ENCODE measurements around the gene SBNO2.

Gene SBNO2

DNA sequence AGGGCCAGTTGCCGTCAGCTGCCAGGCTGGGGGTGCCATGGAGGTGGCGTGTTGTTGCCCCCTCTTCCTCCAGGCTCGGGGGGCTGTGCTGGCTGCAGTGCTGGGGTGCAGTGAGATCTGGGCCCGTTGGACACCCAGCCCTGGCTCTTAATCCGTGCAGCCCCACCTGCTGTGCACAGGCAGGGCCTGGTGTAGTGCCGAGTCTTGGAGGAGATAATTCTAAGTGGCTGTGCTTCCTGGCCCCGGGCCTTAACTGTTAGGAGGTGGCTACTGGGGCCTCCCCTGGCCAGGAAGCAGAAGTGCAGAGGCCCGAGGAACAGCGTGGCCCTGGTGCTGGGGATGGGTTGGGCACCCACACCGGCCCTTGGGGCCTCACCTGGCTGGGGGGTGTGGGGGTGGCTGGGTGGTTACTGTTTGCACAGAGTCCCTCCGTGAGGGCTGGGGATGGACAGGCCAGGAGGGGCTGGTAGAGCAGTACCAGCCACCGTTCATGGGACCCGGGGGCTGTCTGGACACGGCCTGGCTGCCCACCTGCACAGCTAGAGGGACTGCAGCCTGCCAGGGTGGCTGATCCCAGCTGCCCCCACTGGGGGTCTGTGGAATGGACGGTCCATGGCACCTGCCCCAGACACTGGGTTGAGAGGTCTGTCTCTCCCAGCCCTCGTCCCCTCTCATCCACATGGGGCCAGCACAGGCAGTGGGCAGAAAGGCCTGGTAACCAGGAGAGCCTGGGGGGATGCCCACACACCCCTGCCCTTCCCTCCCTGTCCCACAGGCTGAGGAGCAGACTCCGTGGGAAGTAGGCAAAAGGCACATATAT is 67.0 kb downstream of the SBNO2 start:
- DNase-seq (ENCODE audit: low read depth in 2 of 2) = no peak

DNA sequence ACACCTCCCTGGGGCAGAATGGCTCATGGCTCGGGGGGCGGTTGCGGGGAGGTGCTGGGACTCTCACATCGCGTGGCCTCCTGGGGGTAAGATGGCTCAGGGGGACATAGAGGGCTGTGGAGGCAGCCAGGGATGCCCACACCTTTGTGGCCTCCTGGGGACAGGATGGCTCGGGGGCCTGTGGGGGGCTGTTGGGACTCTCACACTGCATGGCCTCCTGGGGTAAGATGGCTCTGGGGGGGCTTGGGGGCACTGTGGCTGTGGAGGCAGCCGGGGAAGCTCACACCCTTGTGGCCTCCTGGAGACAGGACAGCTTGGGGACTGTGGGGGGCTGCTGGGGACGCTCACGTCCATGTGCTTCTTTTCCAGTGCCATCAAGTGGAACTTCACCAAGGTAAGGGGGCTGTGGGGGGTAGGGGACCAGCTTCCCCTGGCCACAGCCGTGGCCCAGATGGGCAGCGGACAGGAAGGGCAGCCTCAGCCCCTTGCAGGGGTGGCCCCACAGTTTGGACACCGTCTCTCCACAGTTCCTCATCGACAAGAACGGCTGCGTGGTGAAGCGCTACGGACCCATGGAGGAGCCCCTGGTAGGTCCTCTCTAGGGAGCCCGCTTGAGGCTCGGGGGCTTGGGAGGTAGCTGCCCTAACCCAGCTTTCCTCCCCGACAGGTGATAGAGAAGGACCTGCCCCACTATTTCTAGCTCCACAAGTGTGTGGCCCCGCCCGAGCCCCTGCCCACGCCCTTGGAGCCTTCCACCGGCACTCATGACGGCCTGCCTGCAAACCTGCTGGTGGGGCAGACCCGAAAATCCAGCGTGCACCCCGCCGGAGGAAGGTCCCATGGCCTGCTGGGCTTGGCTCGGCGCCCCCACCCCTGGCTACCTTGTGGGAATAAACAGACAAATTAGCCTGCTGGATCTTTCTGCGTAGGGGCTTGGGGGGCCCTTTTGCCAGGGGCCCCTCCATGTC is 67.9 kb downstream of the SBNO2 start:
- no peak for DNase-seq (ENCODE audit: low read depth in 2 of 2)

DNA sequence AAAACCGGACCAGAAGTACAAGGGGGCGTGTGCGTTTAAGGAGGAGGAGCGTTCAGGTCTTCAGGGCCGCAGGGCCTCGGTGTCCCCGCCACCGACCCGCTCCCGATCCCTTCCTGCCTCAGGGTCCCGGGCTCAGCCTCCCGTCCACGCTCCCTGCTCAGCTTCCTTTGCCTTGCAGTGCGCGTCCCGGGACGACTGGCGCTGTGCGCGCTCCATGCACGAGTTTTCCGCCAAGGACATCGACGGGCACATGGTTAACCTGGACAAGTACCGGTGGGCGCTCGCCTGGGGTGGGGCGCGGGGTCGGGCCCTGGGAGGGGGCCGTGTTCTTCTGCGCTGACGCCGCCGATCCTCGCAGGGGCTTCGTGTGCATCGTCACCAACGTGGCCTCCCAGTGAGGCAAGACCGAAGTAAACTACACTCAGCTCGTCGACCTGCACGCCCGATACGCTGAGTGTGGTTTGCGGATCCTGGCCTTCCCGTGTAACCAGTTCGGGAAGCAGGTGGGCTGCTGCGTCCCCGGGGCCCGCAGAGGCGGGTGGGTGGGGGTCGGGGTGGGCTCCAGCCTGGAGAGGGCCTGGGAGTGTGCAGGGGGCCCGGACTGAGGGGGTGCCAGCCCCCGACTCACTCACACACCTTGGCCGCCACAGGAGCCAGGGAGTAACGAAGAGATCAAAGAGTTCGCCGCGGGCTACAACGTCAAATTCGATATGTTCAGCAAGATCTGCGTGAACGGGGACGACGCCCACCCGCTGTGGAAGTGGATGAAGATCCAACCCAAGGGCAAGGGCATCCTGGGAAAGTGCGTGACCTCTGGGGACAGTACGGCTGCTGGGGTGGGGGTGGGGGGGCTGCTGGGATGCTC is 68.8 kb downstream of the SBNO2 start:
- DNase-seq (ENCODE audit: low read depth in 2 of 2) = no peak

DNA sequence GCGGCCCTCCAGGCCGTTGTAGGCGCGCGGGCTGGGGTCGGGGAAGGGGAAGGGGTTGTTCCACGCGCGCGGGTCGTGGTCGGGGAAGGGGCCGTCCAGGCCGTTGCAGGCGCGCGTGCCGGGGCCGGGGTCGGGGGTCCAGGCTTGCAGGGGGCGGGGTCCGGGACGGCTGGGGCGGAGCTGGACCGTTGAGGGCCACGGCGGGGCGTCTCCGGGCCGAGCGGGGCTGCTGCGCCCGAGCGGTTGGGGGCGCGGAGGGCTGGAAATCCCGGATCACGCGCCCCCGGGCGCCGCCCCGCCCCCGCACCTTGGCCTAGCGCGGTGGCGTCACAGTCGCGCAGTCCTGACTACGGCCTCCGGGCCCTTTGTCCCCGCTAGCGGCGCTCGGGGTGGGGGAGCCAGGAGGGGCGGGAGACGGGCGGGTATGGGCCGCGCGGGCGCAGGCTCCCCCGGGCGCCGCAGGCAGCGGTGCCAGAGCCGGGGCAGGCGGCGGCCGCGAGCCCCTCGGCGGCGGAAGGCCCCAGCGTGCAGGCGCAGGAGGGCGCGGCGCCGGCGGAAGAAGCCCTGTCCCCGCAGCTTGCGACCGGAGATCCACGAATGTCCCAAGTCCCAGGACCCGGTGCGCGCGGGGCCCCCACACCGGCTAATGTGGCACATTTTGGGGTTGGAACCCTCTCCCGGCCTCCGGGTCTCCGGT is 69.6 kb downstream of the SBNO2 start:
- DNase-seq (ENCODE audit: low read depth in 2 of 2) = peak; percentile 45 to 66

DNA sequence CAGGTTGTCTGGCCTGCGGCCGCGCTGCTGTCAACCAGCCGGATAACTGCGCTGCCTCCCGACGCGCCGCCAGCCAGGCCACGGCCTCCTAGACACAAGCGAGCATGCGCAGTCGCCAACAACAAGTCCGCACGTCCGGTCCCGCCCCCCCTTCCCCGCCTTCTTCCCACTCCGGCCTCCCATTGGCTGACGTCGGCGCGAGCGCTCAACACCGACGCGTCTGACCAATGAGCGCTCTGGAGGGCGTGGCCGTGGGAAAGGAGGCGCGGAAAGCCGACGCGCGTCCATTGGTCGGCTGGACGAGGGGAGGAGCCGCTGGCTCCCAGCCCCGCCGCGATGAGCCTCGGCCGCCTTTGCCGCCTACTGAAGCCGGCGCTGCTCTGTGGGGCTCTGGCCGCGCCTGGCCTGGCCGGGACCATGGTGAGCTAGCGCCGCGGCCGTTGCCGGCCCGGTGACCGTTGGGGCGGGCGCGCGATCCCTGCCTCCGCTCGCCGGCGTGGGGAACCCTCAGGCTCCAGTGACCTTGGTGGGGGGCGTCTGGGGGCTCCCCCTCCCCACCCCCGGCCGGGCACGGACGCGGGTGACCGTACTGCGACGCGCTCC is 70.3 kb downstream of the SBNO2 start, which contains the start of gene GPX4:
TSS of gene GPX4 (plus strand) at position 287 of the 603 bp plus-strand sequence. CDS start at position 337, 50 bp downstream.
- DNase-seq (ENCODE audit: low read depth in 2 of 2) = peak; percentile 98

DNA sequence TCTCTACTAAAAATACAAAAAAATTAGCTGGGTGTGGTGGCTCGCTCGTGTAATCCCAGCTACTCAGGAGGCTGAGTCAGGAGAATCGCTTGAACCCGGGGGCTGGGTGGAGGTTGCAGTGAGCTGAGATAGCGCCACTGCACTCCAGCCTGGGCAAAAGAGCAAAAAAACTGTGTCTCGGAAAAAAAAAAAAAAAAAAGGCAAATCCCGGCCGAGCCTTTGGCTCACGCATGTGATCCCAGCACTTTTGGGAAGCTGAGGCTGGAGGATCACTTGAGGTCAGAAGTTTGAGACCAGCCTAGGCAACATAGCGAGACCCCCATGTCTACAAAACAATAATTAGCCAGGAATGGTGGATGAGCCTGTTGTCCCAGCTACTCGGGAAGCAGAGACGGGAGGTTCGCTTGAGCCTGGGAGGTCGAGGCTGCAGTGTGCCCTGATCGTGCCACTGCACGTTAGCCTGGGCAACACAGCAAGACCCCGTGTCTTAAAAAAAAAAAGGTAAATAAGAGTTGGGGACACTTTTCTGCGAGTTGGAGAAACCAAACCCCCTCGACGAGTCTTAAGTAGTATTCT is 70.8 kb downstream of the SBNO2 start:
- DNase-seq (ENCODE audit: low read depth in 2 of 2) = no peak

DNA sequence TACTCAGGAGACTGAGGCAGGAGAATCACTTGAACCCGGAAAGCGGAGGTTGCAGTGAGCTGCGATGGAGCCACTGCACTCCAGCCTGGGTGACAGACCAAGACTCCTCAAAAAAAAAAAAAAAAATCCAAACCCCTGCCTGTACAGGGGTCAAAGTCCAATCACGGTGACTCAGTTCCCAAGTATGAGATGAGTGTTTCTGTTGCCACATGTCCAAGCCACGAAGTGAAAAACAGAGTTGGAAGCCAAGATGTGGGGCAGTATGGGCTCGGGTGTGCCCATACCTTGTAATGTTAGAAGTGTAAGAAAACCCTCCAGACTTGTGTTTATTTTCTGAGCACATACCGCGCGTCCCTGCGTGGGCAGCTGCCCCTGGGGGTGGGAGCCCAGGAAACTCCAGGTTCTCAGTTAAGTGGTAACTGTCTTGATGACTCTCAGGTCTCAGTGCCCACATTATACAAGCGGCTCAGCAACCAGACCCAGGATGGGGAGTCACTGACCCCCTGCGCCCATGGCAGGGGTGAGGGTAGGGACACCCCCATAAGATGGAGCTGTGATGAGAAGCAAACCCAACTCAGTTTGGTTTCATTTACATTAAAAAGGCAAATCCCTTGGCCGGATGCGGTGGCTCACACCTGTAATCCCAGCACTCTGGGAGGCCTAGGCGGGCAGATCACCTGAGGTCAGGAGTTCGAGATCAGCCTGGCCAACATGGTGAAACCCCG is 71.5 kb downstream of the SBNO2 start:
- no peak for DNase-seq (ENCODE audit: low read depth in 2 of 2)

DNA sequence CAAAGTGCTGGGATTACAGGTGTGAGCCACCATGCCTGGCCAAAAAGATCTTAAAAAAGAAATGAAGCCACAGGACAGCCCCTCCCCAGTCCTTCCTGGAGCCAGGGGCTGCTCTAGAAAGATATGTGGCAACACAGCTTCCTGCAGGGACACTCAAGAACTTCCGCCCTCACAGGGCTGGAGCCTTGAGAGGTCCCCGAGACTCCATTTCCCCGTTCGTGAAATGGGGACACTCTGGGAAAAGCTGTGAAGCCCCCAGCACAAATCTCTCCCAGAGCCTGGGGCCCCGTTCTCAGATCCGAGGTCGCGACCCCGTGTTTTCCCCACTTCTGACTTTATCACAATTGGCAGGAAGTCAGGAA is 72.8 kb downstream of the SBNO2 start:
- no peak for DNase-seq (ENCODE audit: low read depth in 2 of 2)

DNA sequence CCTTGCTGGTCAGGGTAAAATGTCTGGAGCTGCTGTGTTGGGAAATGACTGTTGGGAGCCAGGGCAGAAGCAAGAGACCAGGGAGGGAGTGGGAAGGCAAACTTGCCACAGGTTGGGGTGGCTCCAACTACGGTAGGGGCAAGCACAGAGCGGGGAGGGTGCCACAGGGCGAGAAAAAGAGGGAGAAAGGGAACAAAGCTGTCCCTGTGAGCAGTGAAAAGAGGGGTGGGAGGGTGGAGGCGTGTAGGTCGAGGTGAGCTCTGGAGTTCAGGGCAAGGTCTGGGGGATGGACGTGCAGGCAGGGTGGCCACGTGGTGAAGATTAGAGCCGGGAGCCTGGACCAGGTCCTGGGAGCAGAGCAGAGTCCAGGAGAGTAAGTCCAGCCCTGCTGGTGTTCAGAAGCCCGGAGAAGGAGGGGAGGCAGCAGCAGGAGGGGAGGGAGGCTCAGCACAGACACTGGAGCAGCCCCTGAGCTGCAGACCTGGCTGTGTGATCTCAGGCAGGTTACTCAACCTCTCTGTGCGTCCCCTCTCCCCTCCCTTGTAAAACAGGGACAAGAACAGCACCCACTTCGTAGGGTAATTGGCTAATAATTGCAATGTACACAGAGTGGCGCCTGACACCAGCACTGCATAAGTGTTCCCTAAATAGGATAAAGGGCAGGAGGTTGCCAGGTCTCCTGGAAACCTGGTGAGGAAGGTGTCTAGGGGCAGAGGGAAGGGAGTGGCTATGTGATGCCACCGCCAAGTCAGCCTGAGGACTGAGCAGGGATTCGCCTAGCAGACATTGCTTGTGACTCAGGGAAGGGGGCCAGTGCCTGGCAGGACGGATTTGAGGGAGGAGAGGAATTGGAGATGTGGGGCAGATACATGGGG is 75.7 kb downstream of the SBNO2 start:
- DNase-seq (ENCODE audit: low read depth in 2 of 2) = no peak

DNA sequence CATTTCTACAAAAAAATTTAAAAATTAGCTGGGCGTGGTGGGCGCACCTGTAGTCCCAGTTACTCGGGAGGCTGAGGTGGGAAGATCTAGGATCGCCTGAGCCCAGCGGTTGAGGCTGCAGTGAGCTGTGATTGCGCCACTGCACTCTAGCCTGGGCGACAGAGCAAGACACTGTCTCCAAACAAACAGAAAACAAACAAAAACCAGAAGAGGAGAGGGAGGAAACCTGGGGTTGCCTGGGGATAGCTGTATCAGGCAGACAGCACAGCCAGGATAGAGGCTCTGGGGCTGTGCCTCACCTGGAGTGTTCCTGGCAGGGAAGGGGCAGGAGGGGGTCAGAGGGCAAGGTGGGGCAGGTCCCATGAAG is 76.3 kb downstream of the SBNO2 start:
- no peak for DNase-seq (ENCODE audit: low read depth in 2 of 2)

DNA sequence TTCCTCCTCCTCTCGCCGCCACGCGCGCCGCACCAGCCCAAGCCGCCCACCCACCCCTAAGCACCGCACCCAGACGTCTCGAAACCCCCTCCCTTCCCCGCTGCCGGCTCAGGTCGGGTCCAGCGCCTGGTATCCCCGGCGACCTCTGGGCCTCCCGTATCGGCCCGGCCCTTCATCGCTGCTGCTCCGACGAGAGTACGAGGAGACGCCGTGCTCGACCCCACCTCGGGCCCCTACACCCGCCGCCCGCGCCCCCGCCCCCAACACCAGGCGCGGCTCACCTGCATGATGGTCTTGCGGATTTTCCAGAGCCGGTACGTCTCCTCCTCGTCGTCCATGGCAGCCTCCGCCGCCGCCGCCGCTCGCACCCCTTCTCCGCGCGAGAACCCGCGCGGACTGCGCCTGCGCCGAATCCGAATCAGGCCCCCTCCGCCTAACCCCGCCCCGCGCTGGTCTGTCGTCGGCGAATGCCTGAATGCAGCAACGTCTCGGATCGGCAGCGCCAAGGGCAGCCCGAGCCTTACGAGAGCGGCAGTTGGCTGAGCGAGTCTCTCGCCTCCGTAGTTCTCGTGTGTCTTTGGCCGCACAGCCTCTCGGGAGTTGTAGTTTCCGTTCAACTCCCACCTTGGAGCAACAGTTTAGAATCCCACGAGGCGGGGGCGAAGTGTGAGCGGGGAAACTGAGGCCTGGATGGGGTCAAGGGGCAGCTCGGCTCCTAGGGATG is 78.9 kb downstream of the SBNO2 start, which contains the start of gene POLR2E:
TSS of gene POLR2E (minus strand) at position 398 of the 724 bp plus-strand sequence. CDS start at position 338, 60 bp downstream.
- peak; percentile 97 for DNase-seq (ENCODE audit: low read depth in 2 of 2)

DNA sequence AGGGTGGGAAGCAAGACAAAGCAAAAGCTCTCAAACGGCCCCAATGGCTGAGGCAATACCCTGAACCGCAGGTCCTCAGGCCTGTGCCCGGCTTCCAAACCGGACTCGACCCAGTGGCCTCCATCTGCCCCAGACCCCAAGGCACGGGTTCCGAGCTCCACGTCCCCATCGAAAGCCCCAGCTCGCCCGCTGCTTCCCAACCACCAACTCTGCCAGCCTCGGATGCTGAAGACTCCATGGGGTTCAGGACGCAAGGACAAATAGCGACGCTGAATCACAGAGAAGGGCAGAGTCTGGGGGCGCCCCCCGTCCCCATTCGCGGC is 79.5 kb downstream of the SBNO2 start:
- no peak for DNase-seq (ENCODE audit: low read depth in 2 of 2)

DNA sequence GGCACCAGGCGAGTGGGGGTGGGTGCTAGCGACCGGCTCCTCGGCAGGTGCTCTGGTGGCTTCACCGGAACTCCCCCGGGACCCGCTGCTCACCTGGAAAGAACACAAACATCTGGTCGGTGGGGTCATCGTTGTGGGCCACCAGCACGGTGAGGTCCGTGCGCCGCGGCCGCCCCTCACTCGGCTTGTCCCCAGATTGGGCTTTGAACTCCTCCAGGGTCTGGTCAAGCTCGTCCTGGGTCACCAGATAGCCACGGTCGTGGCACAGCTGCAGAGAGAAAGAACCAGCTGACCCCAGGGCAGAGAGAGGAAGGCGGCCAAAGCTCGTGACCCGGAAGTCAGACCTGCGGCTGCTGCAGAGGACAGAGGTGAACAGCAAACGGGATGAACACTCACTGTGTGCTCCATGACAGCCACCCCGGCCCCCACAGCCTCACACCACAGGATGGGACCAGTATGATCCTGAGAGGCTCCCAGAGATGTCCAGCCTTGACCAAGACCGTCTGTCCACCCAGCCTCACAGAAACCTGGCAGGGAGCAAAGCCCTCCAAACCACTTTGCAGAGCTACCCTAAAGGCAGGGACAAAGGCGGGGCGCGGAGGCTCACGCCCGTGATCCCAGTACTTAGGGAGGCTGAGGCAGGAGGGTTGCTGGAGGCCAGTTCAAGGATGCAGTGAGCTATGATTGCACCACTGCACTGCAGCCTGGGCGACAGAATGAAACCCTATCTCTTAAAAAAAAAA is 80.1 kb downstream of the SBNO2 start:
- no peak for DNase-seq (ENCODE audit: low read depth in 2 of 2)

DNA sequence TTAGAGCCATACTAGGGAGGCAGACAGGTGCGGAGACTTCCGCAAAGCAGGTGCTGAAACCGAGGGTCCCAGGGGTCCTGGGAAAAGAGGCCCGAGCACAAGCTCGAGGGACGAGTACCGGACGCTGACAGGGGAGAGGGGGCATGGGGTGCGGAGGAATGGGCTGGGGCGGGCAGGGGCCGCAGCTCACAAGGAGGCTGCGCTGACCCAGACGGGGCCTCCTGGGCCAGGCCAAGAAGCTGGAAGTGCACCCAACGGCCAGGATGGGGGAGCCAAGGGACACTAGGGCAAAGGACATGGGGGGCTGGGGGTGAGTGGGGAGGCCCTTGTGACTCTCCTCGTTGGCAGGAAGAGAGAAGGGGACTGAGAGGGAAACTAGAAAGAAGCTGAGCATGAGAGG is 80.7 kb downstream of the SBNO2 start:
- no peak for DNase-seq (ENCODE audit: low read depth in 2 of 2)

DNA sequence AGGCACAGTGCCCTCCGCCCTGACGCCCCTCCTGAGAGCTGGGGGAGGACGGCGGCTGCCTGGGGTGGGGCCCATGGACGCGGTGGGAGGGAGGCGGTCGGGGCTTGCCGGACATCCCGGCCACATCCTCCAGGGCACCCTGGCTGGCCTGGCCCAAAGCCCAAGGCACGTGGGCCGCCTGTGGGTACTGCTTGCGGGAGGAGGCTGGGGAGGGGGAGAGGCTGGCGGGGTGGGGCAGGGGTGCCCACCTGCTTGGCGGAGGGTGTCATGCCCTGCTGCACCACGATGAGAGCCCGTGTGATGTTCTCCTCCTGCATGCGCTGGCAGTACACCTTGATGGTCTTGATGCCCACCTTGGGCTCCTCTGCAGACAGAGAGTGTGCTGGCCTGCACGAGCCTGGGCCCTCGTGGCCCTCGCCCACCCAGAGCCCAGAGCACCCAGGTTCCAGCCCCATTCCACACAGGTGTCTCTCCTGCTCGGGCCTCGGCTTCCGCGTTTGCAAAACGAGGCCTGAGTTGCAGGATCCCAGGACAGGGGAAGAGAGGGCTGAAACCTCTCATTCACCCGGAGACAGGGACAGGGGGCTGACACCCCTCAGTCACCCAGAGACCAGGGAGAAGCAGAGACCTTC is 82.4 kb downstream of the SBNO2 start:
- no peak for DNase-seq (ENCODE audit: low read depth in 2 of 2)

DNA sequence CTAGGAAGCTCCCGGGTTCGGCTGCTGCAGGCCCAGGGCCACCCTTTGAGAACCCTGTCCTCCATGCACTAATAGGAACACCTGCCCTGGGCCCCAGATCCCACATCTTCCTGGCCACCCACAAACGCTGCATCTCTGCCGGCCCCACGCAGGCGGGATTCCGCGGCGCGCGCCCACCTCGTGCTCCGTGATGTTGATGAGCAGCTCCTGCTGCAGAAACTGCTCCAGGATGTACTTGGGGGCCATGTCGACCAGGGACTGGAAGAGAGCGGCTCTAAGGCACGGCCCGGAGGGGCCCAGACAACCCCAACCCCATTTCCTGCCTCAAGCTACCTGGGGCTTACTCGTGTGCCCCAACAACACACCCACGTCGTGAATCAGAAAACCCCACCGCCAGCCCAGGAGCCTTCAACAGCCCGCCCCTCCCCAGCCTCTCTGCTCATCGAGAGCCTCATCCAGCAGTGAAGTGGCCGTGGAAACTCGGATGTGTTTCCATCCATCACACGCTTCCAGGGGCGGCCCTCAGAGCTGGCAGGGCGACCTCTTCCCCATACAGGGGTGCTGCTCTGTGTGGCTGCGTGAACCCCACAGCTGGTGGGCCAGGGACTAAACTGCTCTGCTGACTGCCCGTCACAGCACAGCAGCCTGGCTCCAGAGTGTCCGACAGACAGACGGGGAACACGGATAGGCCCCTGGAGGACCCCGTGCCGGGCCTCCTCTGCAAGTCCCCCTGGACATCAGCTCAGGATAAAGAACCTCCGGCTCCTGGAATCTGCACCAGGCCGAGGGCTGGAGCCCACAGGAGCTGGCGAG is 83.1 kb downstream of the SBNO2 start:
- DNase-seq (ENCODE audit: low read depth in 2 of 2) = no peak

Data from stimulated activated CD8-positive, alpha-beta memory T cell treated with anti-CD3 and anti-CD28 coated beads, Interleukin-2, amount 100 ng/mL, for 1 hour (primary cell).